SK-N-DZ (cell line): Measurements from ENCODE around the gene HBA2.
"Not testable (repeated sequence)": the region's sequence is repeated elsewhere in the genome, so short reads cannot be mapped to it uniquely, and the experiment has no call there.

ENCODE experiments used
- DNase-seq: peaks from one replicate; pipeline ENCODE4 v3.0.0-alpha.2; 2015; ENCODE audit warnings: low spot score

HBA2 gene

GRCh38 chr16:154217-155030, 18.3 kb upstream of the HBA2 start:
- DNase-seq: peak; percentile 49

GRCh38 chr16:155031-155398, 17.7 kb upstream of the HBA2 start:
- no peak for DNase-seq

- DNase-seq: no peak
Measured at GRCh38 chr16:159136-159849, 13.4 kb upstream of the HBA2 start.

GRCh38 chr16:160242-160641, 12.4 kb upstream of the HBA2 start:
- DNase-seq: not testable (repeated sequence)

- DNase-seq: no peak
Measured at GRCh38 chr16:160691-161190, 11.9 kb upstream of the HBA2 start.

- DNase-seq: no peak
Measured at GRCh38 chr16:162271-162991, 10.2 kb upstream of the HBA2 start.

GRCh38 chr16:163139-163538, 9.5 kb upstream of the HBA2 start:
- not testable (repeated sequence) for DNase-seq

GRCh38 chr16:163696-164095, 9.0 kb upstream of the HBA2 start:
- DNase-seq: not testable (repeated sequence)

GRCh38 chr16:164134-164823, 8.4 kb upstream of the HBA2 start:
- DNase-seq: not testable (repeated sequence)

- no peak for DNase-seq
Measured at GRCh38 chr16:164827-165538, 7.7 kb upstream of the HBA2 start.

GRCh38 chr16:165539-166374, 6.9 kb upstream of the HBA2 start, which contains the start of gene HBM:
HBM (plus strand) TSS chr16:165978; CDS start chr16:165998, 20 bp downstream.
- DNase-seq: no peak

GRCh38 chr16:166375-167121, 6.1 kb upstream of the HBA2 start:
- no peak for DNase-seq

- no peak for DNase-seq
Measured at GRCh38 chr16:167122-167690, 5.5 kb upstream of the HBA2 start.

- DNase-seq: no peak
Measured at GRCh38 chr16:168424-168823, 4.3 kb upstream of the HBA2 start.

- DNase-seq: no peak
Measured at GRCh38 chr16:169014-169413, 3.7 kb upstream of the HBA2 start.

GRCh38 chr16:170088-170507, 2.6 kb upstream of the HBA2 start:
- DNase-seq: not testable (repeated sequence)

- DNase-seq: no peak
Measured at GRCh38 chr16:170788-171187, 1.9 kb upstream of the HBA2 start.

GRCh38 chr16:173211-173854, 657 bp downstream of the HBA2 start:
- DNase-seq: not testable (repeated sequence)
